HG03159 (cell line): ENCODE measurements around the gene IPP.
"Not testable (repeated sequence)": the region's sequence is repeated elsewhere in the genome, so short reads cannot be mapped to it uniquely, and the experiment has no call there.

Experiments
- ATAC-seq: cut with Tn5 transposase; IDR thresholded peaks from one replicate; pipeline ENCODE4 v1.9.1; 2021; ENCODE audit warnings: mild to moderate bottlenecking, moderate library complexity; ENCODE audit not compliant: unreplicated experiment

The IPP gene

GRCh38 chr1:45750298-45751038 lies at the start of gene IPP:
IPP (minus strand) TSS chr1:45750653; CDS start chr1:45746411, 4,242 bp downstream.
- ATAC-seq: peak; percentile 89

DNA sequence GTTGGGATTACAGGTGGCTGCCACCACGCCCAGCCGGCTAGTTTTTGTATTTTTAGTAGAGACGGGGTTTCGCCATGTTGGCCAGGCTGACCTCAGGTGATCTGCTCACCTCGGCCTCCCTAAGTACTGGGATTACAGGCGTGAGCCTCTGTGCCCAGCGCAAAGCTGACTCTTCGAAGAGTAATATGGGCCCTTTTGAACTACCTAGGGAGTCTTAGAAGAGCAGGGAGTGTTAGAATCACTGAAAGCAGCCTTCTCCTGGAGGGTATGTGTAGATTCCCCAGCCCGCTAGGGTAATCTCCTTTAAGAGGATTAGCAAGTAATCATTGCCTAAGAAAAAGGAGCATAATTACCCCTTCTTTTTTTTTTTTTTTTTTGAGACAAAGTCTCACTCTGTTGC lies 46.5 kb upstream of the IPP start:
- ATAC-seq: no peak

DNA sequence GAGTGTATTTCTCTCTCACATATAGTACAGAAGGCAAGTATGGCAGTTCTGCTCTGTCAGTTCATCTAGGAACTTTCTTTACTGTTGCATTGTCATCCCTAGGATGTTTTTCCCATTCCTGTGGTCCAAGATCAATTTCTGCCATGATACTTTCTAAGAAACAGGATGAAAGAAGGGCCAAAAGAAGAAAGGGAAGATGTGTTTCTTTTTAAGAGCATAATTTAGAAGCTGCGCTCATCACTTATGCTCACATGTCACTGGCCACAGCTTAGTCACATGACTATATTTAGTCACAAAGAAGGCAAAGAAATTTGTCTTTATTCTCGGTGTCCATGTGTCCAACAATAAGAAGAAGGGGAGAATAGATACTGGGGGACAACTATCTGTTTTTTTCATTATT lies 45.9 kb upstream of the IPP start:
- no peak for ATAC-seq

GRCh38 chr1:45793942-45794604 lies 43.6 kb upstream of the IPP start:
- ATAC-seq: no peak

GRCh38 chr1:45792744-45793143 lies 42.3 kb upstream of the IPP start:
- no peak for ATAC-seq

DNA sequence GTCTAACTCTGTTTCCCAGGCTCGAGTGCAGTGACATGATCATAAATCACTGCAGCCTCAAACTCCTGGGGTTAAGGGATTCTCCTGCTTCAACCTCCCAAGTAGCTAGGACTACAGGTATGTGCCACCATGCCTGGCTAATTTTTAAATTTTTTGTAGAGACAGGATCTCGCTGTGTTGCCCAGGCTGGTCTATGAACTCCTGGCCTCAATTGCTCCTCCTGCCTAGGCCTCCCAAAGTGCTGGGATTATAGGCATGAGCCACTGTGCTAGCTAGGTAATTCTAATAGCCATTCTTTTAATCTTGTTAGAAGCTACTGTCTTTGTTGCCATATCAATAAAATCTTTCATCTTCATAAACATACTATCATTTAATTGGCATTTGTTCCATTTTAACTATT lies 39.1 kb upstream of the IPP start:
- ATAC-seq: no peak

- no peak for ATAC-seq
Measured at GRCh38 chr1:45787905-45788304, 37.5 kb upstream of the IPP start.

DNA sequence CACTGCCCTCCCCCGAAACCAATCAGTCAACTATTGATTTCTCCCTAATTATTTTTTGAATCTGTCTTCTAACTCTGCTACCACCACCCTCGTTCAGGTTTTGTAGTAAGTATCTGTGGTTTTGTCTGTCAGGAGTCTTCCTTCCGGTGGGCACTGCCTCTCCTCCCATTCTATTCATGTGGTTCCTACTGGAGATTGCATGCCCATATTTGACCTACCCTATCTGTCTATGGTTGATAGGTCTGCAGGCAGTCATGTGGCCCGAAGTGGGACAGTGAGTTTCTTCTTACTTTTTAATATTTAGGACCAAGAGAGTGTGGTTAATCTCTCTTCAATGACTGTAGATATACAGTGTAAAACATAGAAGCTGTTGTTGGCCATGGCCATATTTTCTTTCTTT lies 35.1 kb upstream of the IPP start:
- no peak for ATAC-seq

DNA sequence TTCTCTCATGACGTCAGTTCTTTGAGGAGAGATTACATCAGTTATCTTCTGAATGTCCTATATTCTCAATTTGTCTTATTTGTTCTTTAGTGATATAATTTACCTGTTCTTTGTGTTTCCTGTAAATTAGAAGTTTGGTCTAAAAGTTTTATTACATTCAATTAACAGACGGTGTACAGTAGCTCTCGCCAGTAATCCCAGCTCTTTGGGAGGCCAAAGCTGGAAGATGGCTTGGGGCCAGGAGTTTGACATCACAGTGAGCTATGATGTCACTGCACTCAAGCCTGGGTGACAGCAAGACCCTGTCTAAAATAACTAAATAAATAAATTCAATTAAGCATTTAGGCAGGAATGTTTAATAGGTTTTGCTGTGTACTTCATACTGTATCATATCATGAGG lies 25.3 kb upstream of the IPP start:
- ATAC-seq: no peak

GRCh38 chr1:45772971-45773370 lies 22.5 kb upstream of the IPP start:
- ATAC-seq: no peak

DNA sequence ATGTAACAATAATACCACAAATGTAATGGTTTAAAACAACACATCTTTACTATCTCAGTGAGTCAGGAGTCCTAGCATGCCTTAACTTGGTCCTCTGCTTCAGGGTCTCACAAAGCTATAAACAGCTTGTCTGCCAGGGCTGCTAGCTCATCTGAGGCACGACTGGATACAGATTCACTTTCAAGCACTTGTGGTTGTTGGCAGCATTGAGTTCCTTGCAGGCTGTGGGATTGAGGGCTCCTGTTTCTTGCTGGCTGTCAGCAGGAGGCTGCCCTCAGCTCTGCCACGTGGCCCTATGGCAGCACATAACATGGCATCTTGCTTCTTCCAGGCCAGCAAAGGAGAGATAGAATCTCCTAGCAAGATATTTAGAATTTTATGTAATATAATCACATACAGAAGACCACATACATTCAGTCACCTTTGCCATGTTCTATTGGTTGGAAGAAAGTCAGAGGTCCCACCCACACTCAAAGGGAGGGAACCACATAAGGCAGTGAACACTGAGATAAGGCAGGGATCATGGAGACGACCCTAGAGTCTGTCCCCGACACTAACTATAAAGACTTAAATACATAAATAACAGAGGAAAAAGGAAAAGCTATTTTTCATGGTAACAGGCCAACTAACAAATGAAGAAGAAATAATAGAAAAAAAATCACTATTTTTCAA lies 18.9 kb upstream of the IPP start:
- no peak for ATAC-seq

GRCh38 chr1:45767035-45767434 lies 16.6 kb upstream of the IPP start:
- ATAC-seq: no peak

DNA sequence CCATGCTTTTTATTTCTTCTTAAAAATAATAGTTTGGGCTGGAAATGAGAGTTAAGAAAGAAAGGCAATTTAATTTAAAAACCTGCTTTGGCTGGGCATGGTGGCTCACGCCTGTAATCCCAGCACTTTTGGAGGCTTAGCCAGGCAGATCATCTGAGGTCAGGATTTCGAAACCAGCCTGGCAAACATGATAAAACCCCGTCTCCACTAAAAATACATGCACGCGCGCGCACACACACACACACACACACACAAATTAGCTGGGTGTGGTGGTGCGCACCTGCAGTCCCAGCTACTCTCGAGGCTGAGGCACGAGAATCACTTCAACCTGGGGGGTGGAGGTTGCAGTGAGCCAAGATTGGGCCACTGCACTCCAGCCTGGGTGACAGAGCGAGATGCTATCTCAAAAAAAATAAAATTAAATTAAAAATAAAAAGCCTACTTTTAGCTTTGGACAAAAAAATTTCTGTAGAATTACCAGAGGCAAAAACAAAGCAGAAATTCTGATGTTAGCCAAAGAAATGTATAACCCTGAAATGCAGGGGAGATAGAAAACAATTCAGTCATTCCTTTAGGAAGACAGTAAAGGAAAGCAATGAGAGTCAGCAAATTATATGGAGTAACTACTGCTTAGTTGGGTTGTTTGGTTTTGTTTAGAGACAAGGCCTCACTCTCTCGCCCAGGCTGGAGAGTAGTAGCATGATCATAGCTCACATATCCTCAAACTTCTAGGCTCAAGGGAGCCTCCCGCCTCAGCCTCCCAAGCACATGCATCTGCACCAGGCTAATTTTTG lies 15.7 kb upstream of the IPP start:
- no peak for ATAC-seq

DNA sequence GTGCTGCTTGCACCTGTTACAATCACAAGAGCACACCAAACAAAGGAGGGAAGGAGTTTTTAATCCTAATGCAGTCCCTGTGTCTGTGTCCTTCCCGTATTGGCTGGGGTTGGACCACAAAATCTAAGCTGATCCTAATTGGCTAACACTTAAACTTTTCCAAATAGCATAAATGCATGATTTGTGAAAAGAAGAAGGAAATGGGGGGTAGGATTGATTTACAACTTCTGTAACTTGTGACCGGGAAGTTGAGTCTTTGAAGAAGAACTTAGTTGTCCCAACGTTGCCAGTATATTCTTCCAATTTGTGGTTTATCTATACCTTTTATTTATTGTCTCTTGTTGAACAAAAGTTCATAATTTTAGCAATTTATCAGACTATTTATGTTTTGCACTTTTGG lies 11.8 kb upstream of the IPP start:
- ATAC-seq: no peak

GRCh38 chr1:45755697-45756096 lies 5.2 kb upstream of the IPP start:
- no peak for ATAC-seq

DNA sequence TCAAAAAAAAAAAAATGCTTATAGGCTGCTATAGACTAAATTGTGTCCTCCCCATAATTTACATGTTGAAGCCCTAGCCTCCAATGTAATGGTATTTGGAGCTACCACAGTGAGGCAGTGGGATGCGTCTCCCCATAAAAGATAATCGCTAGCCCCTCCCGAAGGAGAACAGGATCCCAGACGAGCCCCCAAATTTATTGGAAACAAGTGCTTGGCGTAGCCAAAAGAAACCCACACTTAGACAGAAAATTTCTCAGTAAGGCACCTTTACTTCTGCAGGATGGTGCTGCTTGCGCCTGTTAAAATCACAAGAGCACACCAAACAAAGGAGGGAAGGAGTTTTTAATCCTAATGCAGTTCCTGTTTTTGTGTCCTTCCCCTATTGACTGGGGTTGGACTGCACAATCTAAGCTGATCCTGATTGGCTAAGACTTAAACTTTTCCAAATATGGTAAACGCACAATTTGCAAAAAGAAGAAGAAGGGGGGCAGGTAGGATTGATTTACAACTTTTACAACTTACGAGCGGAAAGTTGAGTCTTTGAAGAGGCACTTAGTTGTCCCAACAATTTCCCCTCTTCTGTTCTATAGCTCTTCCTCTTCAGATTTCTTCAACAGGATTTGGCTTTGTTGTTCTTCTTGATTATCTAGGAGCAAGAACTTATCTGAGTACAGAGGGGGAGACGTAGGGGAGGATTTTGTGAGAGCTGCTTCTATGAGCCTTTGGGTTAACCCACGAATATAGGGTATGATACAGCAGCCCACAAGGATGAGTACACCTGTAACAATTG lies 3.0 kb upstream of the IPP start:
- ATAC-seq: no peak

DNA sequence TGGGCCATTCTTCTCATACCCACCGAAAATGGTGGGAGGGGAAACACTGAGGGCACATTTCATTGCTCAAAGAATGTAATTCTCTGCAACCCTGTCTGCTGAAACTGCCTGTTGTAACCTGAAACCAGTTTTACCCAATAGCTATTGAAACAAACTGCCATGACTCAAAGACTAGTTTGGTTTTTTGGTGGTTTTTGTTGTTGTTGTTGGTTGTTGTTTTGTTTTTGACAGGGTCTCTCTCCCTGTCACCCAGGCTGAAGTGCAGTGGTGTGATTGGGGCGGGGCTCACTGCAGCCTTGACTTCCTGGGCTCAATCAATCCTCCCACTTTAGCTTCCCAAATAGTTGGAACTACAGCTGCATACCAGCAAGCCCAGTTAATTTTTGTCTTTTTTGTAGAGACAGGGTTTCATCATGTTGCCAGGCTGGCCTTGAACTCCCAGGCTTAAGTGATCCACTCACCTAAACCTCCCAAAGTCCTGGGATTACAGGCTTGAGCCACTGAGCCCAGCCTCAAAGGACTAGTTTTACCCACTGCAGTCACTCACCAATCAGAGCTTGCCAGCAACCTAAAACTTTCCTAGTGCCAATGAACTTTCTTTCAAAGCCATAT lies 2.1 kb upstream of the IPP start:
- ATAC-seq: no peak

DNA sequence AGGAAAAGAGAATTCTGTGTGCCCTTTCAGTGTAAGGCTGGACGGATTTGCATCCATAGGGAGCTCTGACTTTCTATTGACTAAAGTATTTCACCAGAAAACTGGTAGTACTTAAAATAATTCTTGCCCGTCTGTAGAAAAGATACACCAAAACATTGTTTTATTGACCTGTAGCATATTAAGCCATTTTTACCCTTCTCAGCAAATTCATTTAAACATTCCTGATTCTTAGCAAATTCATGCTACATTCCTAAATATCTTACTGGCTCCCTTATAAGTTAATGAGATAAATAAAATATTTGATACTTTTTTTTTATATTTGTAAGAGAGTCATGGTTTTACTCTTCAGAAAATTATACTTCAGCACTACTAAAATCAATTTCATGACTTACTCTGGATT lies 1.6 kb upstream of the IPP start:
- no peak for ATAC-seq

DNA sequence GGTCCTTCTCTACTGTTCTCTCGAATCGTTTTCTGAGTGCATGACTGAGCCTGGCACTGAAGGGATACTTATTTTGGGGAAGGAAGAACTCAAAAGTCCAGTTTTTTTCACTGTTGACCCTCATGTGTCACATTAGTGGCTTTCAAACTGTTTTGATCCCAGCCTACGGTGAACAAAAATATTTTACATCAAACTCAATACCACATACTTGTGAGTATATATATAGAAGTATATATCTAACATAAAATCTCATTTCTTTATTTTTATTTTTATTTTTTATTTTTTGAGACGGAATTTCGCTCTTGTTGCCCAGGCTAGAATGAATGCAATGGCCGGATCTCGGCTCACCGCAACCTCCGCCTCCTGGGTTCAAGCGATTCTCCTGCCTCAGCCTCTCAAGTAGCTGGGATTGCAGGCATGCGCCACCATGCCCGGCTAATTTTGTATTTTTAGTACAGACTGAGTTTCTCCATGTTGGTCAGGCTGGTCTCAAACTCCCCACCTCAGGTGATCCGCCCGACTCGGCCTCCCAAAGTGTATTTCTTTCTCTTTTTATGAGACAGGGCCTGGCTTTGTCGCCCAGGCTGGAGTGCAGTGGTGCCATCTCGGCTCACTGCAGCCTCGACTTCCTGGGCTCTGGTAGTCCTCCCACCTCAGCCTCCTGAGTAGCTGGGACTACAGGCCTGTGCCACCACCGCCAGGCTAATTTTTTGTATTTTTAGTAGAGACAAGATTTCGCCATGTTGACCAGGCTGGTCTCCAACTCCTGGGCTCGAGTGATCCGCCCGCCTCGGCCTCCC lies 786 bp upstream of the IPP start:
- ATAC-seq: not testable (repeated sequence)
